Neutrophil (primary cell): ENCODE results near the gene FGFR1OP2.
"Not testable (repeated sequence)": the region's sequence is repeated elsewhere in the genome, so short reads cannot be mapped to it uniquely, and the experiment has no call there.

Experiments
- H3K27ac ChIP-seq: fragments of 200-600 bp; sonication (generic); 2 replicates; pipeline ENCODE4 v1.5.1; 2016; ENCODE audit warnings: mild to moderate bottlenecking, moderate library complexity
- H3K27me3 ChIP-seq: fragments of 200-600 bp; sonication (generic); 2 replicates; pipeline ENCODE4 v1.6.0; 2016; ENCODE audit warnings: mild to moderate bottlenecking
- H3K36me3 ChIP-seq: fragments of 200-600 bp; sonication (generic); 2 replicates; pipeline ENCODE4 v1.5.1; 2017
- H3K4me1 ChIP-seq, 2 experiments: fragments of 200-600 bp in 1 of 2; sonication (generic) in 1 of 2; 1 replicate in 1 of 2; 2 replicates in 1 of 2; pipeline versions ENCODE4 v1.5.1 to v1.6.1; 2013 to 2016; ENCODE audit warnings: low read depth in 1 of 2, low read length in 1 of 2, mild to moderate bottlenecking in 1 of 2, moderate library complexity in 1 of 2; ENCODE audit not compliant: control insufficient read depth in 1 of 2, insufficient read depth in 1 of 2
- H3K4me3 ChIP-seq, 2 experiments: fragments of 200-600 bp in 1 of 2; sonication (generic) in 1 of 2; 1 replicate in 1 of 2; 2 replicates in 1 of 2; pipeline ENCODE4 v1.5.1; 2013 to 2016; ENCODE audit warnings: low read depth in 1 of 2, low read length in 1 of 2, mild to moderate bottlenecking in 1 of 2, moderate library complexity in 1 of 2
- H3K9me3 ChIP-seq: fragments of 200-600 bp; sonication (generic); 2 replicates; pipeline ENCODE4 v1.5.1; 2016
- TF ChIP-seq, protein P1 (sequence below): fragments of 200-600 bp; sonication (generic); IDR thresholded peaks from 2 replicates; pipeline ENCODE4 v1.5.1; 2016; ENCODE audit warnings: antibody characterized with exemption

Gene FGFR1OP2

DNA sequence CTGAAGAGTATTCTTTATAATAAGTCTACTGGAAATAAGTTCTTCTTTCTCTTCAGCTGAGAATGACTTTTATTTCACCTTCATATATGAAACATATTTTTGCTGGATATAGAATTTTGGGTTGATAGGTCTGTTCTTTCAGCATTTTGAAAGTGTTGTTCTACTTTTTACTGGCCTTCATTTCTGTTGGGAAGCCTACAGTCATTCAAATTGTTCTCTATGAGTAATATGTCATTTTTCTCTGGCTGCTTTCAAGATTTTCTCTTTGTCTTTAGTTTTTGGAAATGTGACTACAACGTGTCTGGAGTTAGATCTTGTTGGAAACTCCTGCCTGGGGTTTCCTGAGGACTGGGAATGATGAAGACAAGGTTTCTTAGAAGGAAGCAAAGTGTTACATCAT lies 10.0 kb downstream of the FGFR1OP2 start:
- no peak overlapping the region for H3K27ac ChIP-seq
- no peak overlapping the region for H3K4me3 ChIP-seq
- TF ChIP-seq, protein P1, sequence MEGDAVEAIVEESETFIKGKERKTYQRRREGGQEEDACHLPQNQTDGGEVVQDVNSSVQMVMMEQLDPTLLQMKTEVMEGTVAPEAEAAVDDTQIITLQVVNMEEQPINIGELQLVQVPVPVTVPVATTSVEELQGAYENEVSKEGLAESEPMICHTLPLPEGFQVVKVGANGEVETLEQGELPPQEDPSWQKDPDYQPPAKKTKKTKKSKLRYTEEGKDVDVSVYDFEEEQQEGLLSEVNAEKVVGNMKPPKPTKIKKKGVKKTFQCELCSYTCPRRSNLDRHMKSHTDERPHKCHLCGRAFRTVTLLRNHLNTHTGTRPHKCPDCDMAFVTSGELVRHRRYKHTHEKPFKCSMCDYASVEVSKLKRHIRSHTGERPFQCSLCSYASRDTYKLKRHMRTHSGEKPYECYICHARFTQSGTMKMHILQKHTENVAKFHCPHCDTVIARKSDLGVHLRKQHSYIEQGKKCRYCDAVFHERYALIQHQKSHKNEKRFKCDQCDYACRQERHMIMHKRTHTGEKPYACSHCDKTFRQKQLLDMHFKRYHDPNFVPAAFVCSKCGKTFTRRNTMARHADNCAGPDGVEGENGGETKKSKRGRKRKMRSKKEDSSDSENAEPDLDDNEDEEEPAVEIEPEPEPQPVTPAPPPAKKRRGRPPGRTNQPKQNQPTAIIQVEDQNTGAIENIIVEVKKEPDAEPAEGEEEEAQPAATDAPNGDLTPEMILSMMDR = no peak
- H3K9me3 ChIP-seq = no peaks in the 10 kb centered on the region
- H3K27me3 ChIP-seq = no peaks in the 10 kb centered on the region
- H3K36me3 ChIP-seq = no peaks in the 10 kb centered on the region
- peaks cover 16 to 17% of the 10 kb centered on the region in 2 experiments for H3K4me1 ChIP-seq

DNA sequence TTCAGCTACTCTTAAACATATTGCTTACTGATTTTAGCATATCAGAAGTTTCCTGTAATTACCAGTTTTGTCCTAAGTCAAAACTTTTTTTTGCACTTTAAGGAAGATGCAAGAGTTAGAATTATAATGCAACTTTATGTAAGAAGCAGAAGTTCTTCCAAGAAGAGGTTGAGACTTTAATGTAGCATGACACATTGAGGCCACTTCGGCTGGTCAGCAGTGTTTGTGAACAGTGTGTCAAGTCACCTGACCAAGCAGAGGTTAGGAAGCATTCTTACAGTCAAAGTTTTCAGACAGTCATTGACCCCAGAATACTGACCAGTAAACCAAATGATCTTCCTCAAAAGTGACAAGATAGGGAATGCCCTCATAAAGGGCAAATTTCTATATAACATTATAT lies 15.2 kb downstream of the FGFR1OP2 start:
- Histone ChIP-seq H3K27ac (peak overlapping the region; percentile 69), H3K4me3 (no peak overlapping the region), H3K9me3 (no peaks in the 10 kb centered on the region), H3K36me3 (peaks cover 21% of the 10 kb centered on the region), H3K4me1 (peaks cover 26 to 27% of the 10 kb centered on the region in 2 experiments), H3K27me3 (no peaks in the 10 kb centered on the region)
- TF ChIP-seq, protein P1 = no peak

DNA sequence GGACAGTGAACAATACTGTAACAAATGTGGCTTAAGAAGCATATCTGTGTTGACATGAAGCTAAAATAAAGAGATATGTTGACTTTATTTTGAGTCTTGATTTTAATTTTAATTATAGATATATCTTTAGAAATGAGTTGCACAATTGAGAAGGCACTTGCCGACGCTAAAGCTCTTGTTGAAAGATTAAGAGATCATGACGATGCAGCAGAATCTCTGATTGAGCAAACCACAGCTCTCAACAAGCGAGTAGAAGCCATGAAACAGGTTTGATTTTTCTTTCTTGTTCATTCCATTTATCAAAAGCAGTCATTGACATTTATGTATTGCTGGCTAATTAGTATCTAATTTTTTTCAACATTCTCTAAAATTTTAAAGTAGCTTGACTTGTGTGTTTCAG lies 15.8 kb downstream of the FGFR1OP2 start:
- Histone ChIP-seq H3K27ac (peak overlapping the region; percentile 69), H3K27me3 (no peaks in the 10 kb centered on the region), H3K9me3 (no peaks in the 10 kb centered on the region), H3K4me3 (no peak overlapping the region), H3K4me1 (peaks cover 26 to 27% of the 10 kb centered on the region in 2 experiments), H3K36me3 (peaks cover 27% of the 10 kb centered on the region)
- TF ChIP-seq, protein P1 = no peak

DNA sequence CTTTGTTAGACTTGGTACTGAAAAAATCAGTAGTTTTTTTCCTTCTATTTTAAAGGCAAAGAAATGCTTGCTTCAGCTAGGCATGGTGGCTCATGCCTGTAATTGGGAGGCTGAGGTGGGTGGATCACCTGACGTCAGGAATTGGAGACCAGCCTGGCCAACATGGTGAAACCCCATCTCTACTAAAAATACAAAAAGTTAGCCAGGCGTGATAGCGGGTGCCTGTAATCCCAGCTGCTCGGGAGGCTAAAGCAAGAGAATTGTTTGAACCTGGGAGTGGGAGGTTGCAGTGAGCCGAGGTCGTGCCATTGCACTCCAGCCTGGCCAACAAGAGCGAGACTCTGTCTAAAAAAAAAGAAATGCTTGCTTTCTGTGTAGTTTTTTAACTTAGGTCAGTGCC lies 23.1 kb downstream of the FGFR1OP2 start:
- H3K36me3 ChIP-seq = peaks cover 79% of the 10 kb centered on the region

DNA sequence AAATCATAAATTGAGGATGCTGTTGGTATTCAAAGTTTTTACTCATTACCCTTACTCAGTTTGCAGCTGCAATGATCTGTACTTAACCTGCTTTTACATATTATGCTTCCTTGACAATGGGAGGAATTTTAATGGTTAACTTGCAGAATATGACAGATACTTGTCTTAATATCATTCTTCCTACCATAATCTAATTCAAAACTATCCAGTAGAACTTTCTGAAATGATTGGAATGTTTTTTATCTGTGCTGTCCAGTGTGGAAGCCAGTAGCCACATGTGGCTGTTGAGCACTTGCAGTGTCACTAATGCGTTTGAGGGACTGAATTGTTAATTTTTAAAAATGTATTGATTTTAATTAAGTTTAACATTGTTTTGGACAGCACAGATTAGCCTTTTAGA lies 23.5 kb downstream of the FGFR1OP2 start:
- Histone ChIP-seq H3K4me3 (no peak overlapping the region), H3K36me3 (peaks cover 75% of the 10 kb centered on the region), H3K27ac (no peak overlapping the region), H3K27me3 (no peaks in the 10 kb centered on the region), H3K4me1 (no peaks in the 10 kb centered on the region), H3K9me3 (no peaks in the 10 kb centered on the region)
- TF ChIP-seq, protein P1 = no peak

More for the DNA sequence above, 23.1 kb downstream of the FGFR1OP2 start:
- H3K4me1 ChIP-seq, H3K9me3 ChIP-seq, H3K27ac ChIP-seq, H3K4me3 ChIP-seq, H3K27me3 ChIP-seq: not testable (repeated sequence)

DNA sequence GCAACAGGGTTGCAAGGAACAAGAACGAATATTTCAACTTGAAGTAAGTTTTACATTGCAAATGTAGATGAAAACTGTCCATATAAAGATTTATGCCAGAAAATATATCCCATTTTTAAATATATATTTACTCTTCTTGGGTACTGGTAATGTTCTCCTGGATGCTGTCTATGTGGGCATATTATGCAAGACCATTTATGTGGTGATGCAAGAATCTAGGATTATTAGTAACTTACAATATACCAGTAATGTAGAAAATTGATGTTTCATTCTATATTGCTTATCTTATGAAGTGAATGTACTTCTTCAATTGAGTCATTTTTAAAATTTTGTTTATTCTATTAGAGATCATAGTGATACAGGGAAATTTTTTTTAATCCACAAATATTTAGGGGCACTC lies 25.1 kb downstream of the FGFR1OP2 start:
- Histone ChIP-seq H3K27ac (no peak overlapping the region), H3K4me1 (no peaks in the 10 kb centered on the region), H3K36me3 (peaks cover 62% of the 10 kb centered on the region), H3K4me3 (no peak overlapping the region), H3K9me3 (no peaks in the 10 kb centered on the region), H3K27me3 (no peaks in the 10 kb centered on the region)
- TF ChIP-seq, protein P1 = no peak
